ENCODE results near the gene CLRN1.

DNA sequence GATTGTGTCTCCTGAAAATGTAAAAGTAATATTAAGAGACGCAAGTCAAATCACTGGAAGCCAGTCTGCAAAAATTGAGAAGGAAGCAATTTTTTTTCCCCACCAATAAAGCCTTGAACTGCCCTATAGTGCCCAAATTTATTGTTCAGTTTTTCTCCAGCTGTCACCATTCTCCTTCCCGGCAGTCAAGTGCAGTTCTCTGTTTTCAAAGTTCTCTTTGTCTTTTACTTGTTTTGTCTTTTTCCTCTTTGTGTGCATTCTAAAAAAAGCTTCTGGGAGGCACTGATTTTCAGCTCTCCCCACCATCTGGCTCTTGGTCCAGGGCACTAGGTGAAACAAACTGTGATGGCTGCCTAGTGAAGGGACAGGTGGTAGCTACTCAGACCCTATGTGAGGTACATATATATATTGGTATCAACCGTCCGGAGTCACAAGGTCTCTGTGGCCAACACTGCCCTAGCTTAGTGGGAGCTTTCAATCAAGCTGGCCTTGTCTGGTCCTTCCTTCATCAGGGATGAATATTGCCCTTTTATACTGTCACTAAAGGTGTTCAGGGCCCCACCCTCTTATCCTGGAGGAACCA lies 6.1 kb upstream of the CLRN1 start:
- TF ChIP-seq GATA2 (IDR thresholded peaks at IDR 0.05; ENCODE audit: low read depth, low read length) (no peak), GATA3 (IDR thresholded peaks at IDR 0.05; ENCODE audit: low read depth, low read length) (no peak)

Measured in SH-SY5Y (cell line).